GM13976 (cell line): ENCODE measurements around the gene TAS2R46.

Source experiments
- DNase-seq: peaks from one replicate; pipeline ENCODE4 v3.0.0; 2012; ENCODE audit warnings: low spot score
- CTCF ChIP-seq: IDR thresholded peaks from 2 replicates; pipeline ENCODE4 v1.5.1; 2012; ENCODE audit warnings: borderline replicate concordance, mild to moderate bottlenecking; ENCODE audit not compliant: insufficient read depth; ENCODE audit errors: extremely low read depth, missing control alignments, control extremely low read depth
- in situ Hi-C: fragments of 300-500 bp; cut with MboI; formaldehyde crosslinking; loops from one replicate; pipeline ENCODE4 v1.12.0; 2022; ENCODE audit warnings: low sequenced_read_pairs, mixed read lengths, inconsistent platforms; ENCODE audit not compliant: unreplicated experiment

TAS2R46 gene

GRCh38 chr12:11089246-11089645 lies 27.2 kb upstream of the TAS2R46 start:
- in situ Hi-C loops = no loop called here
- TF ChIP-seq CTCF = no peak
- no peak for DNase-seq

GRCh38 chr12:11085419-11085818 lies 23.3 kb upstream of the TAS2R46 start:
- DNase-seq = peak; percentile 8
- in situ Hi-C loops = no loop called here
- no peak for TF ChIP-seq CTCF

- no peak for TF ChIP-seq CTCF
- in situ Hi-C loops = no loop called here
- no peak for DNase-seq
Measured at GRCh38 chr12:11081987-11082386, 19.9 kb upstream of the TAS2R46 start.

- no peak for TF ChIP-seq CTCF
- in situ Hi-C loops = no loop called here
- no peak for DNase-seq
Measured at GRCh38 chr12:11078246-11078645, 16.2 kb upstream of the TAS2R46 start.

- DNase-seq = no peak
- TF ChIP-seq CTCF = no peak
- in situ Hi-C loops = no loop called here
Measured at GRCh38 chr12:11075642-11076041, 13.5 kb upstream of the TAS2R46 start.

- DNase-seq = no peak
- no peak for TF ChIP-seq CTCF
- in situ Hi-C loops = no loop called here
Measured at GRCh38 chr12:11071414-11071813, 9.3 kb upstream of the TAS2R46 start.

GRCh38 chr12:11070999-11071398 lies 8.9 kb upstream of the TAS2R46 start:
- in situ Hi-C loops = no loop called here
- DNase-seq = no peak
- TF ChIP-seq CTCF = no peak
